HepG2 (cell line): ENCODE results near the gene OR6B2. TPM values are rescaled to one million over a fixed set of nuclear protein-coding genes. Genes with fewer than 3 reads are reported as not detected.

Experiments
- ATAC-seq: fragments of 200-7000 bp; cut with Tn5 transposase; 3 replicates; pipeline ENCODE4 v1.9.1; 2020; ENCODE audit warnings: mild to moderate bottlenecking, moderate library complexity
- BruUV-seq: library from RNA; stranded (reverse); fragments of 400-500 nt; replicated peaks from 2 replicates; lab custom pipeline; 2021; lab: Mats Ljungman, UMichigan
- CTCF ChIA-PET: fragments of 300-600 bp; formaldehyde crosslinking; extraction: SDS; loops from one replicate; lab custom pipeline; 2021; ENCODE audit warnings: low total read pairs, inconsistent platforms, low intra/inter-chr PET ratio; lab: Yijun Ruan, JAX
- POLR2A ChIA-PET: fragments of 350-600 bp; sonication (Branson Sonifier 250); formaldehyde crosslinking; loops from one replicate; lab custom pipeline; 2020; ENCODE audit warnings: antibody characterized with exemption, inconsistent platforms; lab: Yijun Ruan, JAX
- DNase-seq: peaks from one replicate; pipeline ENCODE4 v3.0.0-alpha.2; 2015; ENCODE audit warnings: low spot score
- FAIRE-seq: peaks from 3 replicates; lab custom pipeline; 2011; peaks lifted over from hg19 to GRCh38; lab: Jason Lieb, UNC
- H2AFZ ChIP-seq: one replicate; pipeline ENCODE4 v1.6.1; 2011; ENCODE audit warnings: low read length, inconsistent platforms
- H3K27ac ChIP-seq: fragments of 300-600 bp; 3 replicates; pipeline ENCODE4 v1.8.0; 2011; ENCODE audit warnings: mixed run types, mild to moderate bottlenecking, mixed read lengths, low read length, inconsistent platforms; ENCODE audit not compliant: insufficient read depth; ENCODE audit errors: extremely low read length
- H3K27me3 ChIP-seq, 2 experiments: fragments of 200-600 bp in 1 of 2; 2 replicates in 1 of 2; 3 replicates in 1 of 2; pipeline versions ENCODE4 v1.6.0 to v1.8.0; 2011; ENCODE audit warnings: low read length in 2 of 2, mild to moderate bottlenecking in 2 of 2, moderate library complexity in 2 of 2, inconsistent platforms in 1 of 2; ENCODE audit not compliant: insufficient read depth in 2 of 2, control insufficient read depth in 1 of 2
- H3K36me3 ChIP-seq, 2 experiments: fragments of 200-600 bp in 1 of 2; replicated peaks in 1 of 2; 2 replicates in 1 of 2; 3 replicates in 1 of 2; pipeline versions ENCODE4 v1.5.1 to v1.8.0; 2011; ENCODE audit warnings: low read length in 2 of 2, inconsistent platforms in 1 of 2; ENCODE audit not compliant: insufficient read depth in 2 of 2, control insufficient read depth in 1 of 2
- H3K4me1 ChIP-seq: 2 replicates; pipeline ENCODE4 v1.5.1; 2012; ENCODE audit warnings: low read length, inconsistent platforms; ENCODE audit not compliant: insufficient read depth
- H3K4me2 ChIP-seq: 2 replicates; pipeline ENCODE4 v1.6.0; 2011; ENCODE audit warnings: low read depth, low read length, inconsistent platforms
- H3K4me3 ChIP-seq, 3 experiments: fragments of 200-600 bp in 1 of 3; sonication (generic), shearing (Covaris generic) in 1 of 3; replicated peaks in 1 of 3; 2 replicates each; pipeline ENCODE4 v1.5.1; 2011 to 2016; ENCODE audit warnings: low read length in 3 of 3, inconsistent platforms in 2 of 3, low read depth in 2 of 3, mild to moderate bottlenecking in 2 of 3, control low read depth in 1 of 3, mixed read lengths in 1 of 3; ENCODE audit not compliant: insufficient read depth in 1 of 3
- H3K79me2 ChIP-seq: one replicate; pipeline ENCODE4 v1.6.1; 2011; ENCODE audit warnings: low read length, inconsistent platforms; ENCODE audit not compliant: insufficient read depth
- H3K9ac ChIP-seq: 2 replicates; pipeline ENCODE4 v1.6.0; 2011; ENCODE audit warnings: mild to moderate bottlenecking, low read depth, low read length, inconsistent platforms; ENCODE audit not compliant: insufficient read depth
- H3K9me3 ChIP-seq: 2 replicates; pipeline ENCODE4 v1.5.1; 2012; ENCODE audit warnings: mild to moderate bottlenecking, low read length
- H4K20me1 ChIP-seq: 2 replicates; pipeline ENCODE4 v1.6.0; 2011; ENCODE audit warnings: inconsistent platforms, mild to moderate bottlenecking, low read length, moderate library complexity; ENCODE audit not compliant: insufficient read depth
- GTF2F1 ChIP-seq: fragments of 150-350 bp; IDR thresholded peaks from 2 replicates; pipeline ENCODE4 v1.6.1; 2014; ENCODE audit warnings: low read length
- KDM2A ChIP-seq: sonication (generic); formaldehyde crosslinking; IDR thresholded peaks from 2 replicates; pipeline ENCODE4 v1.4.0; 2020; ENCODE audit warnings: low read depth, missing genetic modification reagents, borderline replicate concordance
- SETDB1 ChIP-seq: sonication (generic); formaldehyde crosslinking; IDR thresholded peaks from 2 replicates; pipeline ENCODE4 v1.5.1; 2020; ENCODE audit warnings: missing genetic modification reagents, mild to moderate bottlenecking, borderline replicate concordance
- YEATS4 ChIP-seq: sonication (generic); formaldehyde crosslinking; IDR thresholded peaks from 2 replicates; pipeline ENCODE4 v1.4.0; 2020; ENCODE audit warnings: missing genetic modification reagents, borderline replicate concordance
- ZFP37 ChIP-seq: sonication (generic); formaldehyde crosslinking; IDR thresholded peaks from 2 replicates; pipeline ENCODE4 v1.4.0; 2020; ENCODE audit warnings: missing genetic modification reagents, borderline replicate concordance
- ZNF414 ChIP-seq: sonication (generic); formaldehyde crosslinking; IDR thresholded peaks from 2 replicates; pipeline ENCODE4 v1.5.0; 2020; ENCODE audit warnings: missing genetic modification reagents
- ZXDC ChIP-seq: sonication (generic); formaldehyde crosslinking; IDR thresholded peaks from 2 replicates; pipeline ENCODE4 v1.5.0; 2020; ENCODE audit warnings: mild to moderate bottlenecking, missing genetic modification reagents
- WGBS: methylation state at CpG from one replicate; pipeline ENCODE4 v1.1.6; 2017; ENCODE audit warnings: low lambda C conversion rate; 5-methylcytosine and 5-hydroxymethylcytosine counted together
- in situ Hi-C: cut with HindIII; loops from 2 replicates; pipeline ENCODE4 v1.10.0; 2017; ENCODE audit warnings: low pct_unique_long_range_greater_than_20kb; ENCODE audit not compliant: extremely low pct_ligation_motif_present
- intact Hi-C: fragments of 100-400 bp; cut with micrococcal nuclease; formaldehyde crosslinking; loops from one replicate; pipeline ENCODE4 v1.10.0; 2022; ENCODE audit not compliant: unreplicated experiment
- polyA plus RNA-seq, 8 experiments: library from polyadenylated mRNA; depleted of rRNA in 3 of 8; stranded (reverse) in 7 of 8; unstranded in 1 of 8; fragments of >200 nt; fragmentation: Illumina TruSeq in 4 of 8; extraction: Trizol in 4 of 8; gene quantifications; 2 replicates each; pipeline versions ENCODE4 v1.2.1 to v1.2.3, GENCODE V29; 2011 to 2016; ENCODE audit warnings: low read depth in 4 of 8, missing spikeins in 1 of 8, mixed read lengths in 1 of 8; ENCODE audit not compliant: insufficient read depth in 1 of 8
- total RNA-seq, 5 experiments: library from RNA; depleted of rRNA; stranded (reverse); fragments of >200 nt; fragmentation: Illumina TruSeq; extraction: Trizol; gene quantifications; 2 replicates each; pipeline ENCODE4 v1.2.3, GENCODE V29; 2016; ENCODE audit warnings: low read depth in 1 of 5
- TF ChIP-seq, protein P1 (sequence below): sonication (generic); formaldehyde crosslinking; IDR thresholded peaks from 2 replicates; pipeline ENCODE4 v1.5.1; 2020; ENCODE audit warnings: mild to moderate bottlenecking, missing genetic modification reagents, moderate library complexity
- TF ChIP-seq, protein P2 (sequence below): sonication (generic); formaldehyde crosslinking; IDR thresholded peaks from 2 replicates; pipeline ENCODE4 v1.8.0; 2022; ENCODE audit warnings: missing genetic modification reagents, mild to moderate bottlenecking, inconsistent platforms, borderline replicate concordance

The OR6B2 gene
- total and polyA plus RNA-seq, 2 of the 13 experiments (the other 11 are each of a cell fraction or from before 2014, with no cell fraction given), result not detected

DNA sequence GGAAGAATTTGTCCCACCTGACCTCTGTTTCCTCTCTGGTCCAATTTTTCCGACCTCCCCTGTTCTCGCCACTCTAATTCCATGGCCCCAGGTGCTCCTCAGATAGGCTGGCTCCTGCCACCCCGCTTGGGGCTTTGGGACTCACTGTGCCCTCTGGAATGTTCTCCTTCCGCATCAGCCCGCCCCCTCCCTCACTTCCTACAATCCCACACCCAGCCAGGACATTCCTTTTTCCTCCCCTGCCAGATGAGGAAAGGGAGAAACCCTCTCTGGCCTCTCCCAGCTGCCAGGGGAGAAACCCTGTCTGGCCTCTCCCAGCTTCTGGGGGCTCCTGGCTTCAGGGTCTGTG is 3.1 kb upstream of the OR6B2 start (continued):
- TF ChIP-seq ZNF414 (CRISPR knock-in tag), result no peak
- no peak for TF ChIP-seq YEATS4 (CRISPR knock-in tag)
- TF ChIP-seq ZFP37 (CRISPR knock-in tag), result no peak
- TF ChIP-seq, all 625 proteins: peak for 0

- Histone ChIP-seq H3K9ac (no peak overlapping the region), H3K27me3 (peaks cover 7 to 42% of the 10 kb centered on the region in 2 experiments; a peak in 4 of 5 replicates), H3K9me3 (no peaks in the 10 kb centered on the region), H3K4me2 (no peak overlapping the region), H3K4me1 (no peaks in the 10 kb centered on the region), H3K27ac (no peak overlapping the region), H3K79me2 (no peaks in the 10 kb centered on the region), H4K20me1 (no peaks in the 10 kb centered on the region), H3K4me3 (no peak overlapping the region), H3K36me3 (no peaks in the 10 kb centered on the region), H2AFZ (no peak overlapping the region)
- CTCF ChIA-PET, result no interaction called here
- BruUV-seq, result no TSS peak
- TF ChIP-seq ZXDC (CRISPR knock-in tag) (no peak), GTF2F1 (no peak), ZNF414 (CRISPR knock-in tag) (no peak), KDM2A (CRISPR knock-in tag) (no peak), SETDB1 (no peak)
- TF ChIP-seq, protein P1, sequence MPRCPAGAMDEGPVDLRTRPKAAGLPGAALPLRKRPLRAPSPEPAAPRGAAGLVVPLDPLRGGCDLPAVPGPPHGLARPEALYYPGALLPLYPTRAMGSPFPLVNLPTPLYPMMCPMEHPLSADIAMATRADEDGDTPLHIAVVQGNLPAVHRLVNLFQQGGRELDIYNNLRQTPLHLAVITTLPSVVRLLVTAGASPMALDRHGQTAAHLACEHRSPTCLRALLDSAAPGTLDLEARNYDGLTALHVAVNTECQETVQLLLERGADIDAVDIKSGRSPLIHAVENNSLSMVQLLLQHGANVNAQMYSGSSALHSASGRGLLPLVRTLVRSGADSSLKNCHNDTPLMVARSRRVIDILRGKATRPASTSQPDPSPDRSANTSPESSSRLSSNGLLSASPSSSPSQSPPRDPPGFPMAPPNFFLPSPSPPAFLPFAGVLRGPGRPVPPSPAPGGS (CRISPR knock-in tag), result no peak
- TF ChIP-seq, protein P2, sequence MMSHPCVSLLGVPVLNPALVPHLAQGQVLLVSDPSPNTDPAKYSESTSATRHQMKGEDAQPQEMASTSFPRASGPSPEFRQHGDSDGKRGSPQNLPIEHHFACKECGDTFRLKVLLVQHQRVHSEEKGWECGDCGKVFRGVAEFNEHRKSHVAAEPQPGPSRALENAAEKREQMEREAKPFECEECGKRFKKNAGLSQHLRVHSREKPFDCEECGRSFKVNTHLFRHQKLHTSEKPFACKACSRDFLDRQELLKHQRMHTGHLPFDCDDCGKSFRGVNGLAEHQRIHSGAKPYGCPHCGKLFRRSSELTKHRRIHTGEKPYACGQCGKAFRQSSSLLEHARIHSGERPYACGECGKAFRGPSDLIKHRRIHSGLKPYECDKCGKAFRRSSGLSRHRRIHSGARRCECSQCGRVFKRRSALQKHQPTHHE (CRISPR knock-in tag), result no peak
- in situ Hi-C loops, result no loop called here
- DNase-seq (no peak), ATAC-seq (peak; percentile 47), FAIRE-seq (no peak)
- WGBS, result 20% methylated on average over 9 of the region's 14 CpGs
- POLR2A ChIA-PET, result no interaction called here
- intact Hi-C loops, result no loop called here
These were observed 2.4 kb upstream of the OR6B2 start for GRCh38 chr2:240032406-240033329.
